HG02852 (cell line): Measurements from ENCODE around the gene PLA2R1.
"Not testable (repeated sequence)": the region's sequence is repeated elsewhere in the genome, so short reads cannot be mapped to it uniquely, and the experiment has no call there.

Experiments used
- ATAC-seq: cut with Tn5 transposase; IDR thresholded peaks from one replicate; pipeline ENCODE4 v1.9.1; 2021; ENCODE audit warnings: mild to moderate bottlenecking, moderate library complexity; ENCODE audit not compliant: unreplicated experiment

PLA2R1 gene

GRCh38 chr2:159984034-159984433, 78.4 kb downstream of the PLA2R1 start:
- ATAC-seq = no peak

DNA sequence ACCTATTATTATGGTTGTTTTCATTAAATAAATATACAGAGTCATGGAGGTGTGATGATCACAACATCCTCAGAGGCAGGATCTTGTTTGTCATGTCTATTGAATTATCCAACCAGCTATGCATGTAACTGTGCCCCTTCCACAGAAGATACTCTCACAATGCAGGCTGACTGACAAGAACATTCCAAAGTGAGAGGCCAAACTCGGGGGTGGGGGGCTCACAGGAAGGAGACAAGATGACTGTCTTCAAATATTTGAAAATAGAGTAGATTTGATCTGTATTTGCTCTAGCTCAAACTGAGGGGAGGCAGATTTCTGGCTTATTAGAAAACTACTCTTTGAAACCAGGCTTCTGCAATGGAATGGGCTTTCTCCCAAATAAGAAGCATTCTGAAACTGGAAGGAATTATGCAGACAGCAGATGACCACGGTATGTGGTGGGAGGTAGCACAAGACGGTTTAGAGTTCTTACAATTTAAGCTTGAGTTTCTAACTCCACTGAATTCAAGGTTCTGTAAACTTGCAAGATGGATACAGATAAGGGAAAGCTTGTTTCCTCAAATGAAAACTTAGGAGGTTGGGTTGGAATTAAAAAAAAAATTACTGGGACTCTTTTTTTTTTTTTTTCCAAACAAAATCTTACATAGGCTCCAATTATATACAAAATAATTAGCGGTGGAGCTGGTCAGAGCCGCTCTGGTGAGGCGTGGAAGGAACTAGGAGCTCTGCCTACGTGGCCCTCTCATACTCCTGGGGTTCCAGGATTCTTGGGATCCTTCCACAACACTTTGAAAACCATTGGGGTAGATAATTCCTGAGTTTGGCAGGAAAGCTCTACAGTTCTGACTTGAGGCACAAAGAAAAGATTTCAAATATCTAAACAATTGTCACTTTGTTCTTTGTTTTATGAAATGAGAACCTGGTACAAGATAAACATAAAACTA, 79.3 kb downstream of the PLA2R1 start:
- no peak for ATAC-seq

GRCh38 chr2:159982270-159982669, 80.1 kb downstream of the PLA2R1 start:
- no peak for ATAC-seq

DNA sequence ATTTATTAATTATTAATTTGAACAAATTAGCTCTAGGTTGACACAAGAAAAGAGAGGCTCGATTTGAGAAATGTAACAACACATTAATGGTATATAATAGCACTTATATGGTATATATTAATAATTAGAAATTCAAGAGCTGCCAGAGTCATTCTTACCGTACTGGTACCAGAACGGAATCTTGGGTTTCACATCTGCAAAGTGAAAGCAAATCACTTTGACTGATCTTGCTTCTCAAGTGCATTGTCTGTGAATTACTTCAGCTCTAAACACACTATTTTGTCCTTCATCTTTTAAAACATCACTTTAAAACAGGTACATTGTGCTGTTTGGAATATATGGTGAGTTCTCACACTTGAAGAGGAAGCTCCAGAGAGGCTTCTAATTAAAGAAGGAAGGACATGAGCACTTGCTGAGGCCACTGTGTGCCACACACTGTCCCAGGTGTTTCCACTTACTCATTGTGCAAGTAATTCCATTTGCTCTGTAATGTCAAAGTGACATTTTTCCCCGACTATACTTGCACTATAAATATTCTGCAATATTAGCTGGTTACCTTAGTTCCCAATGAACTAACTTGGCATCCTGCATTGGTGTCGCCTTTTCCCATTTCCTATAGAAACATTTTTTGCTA, 85.8 kb downstream of the PLA2R1 start:
- no peak for ATAC-seq

GRCh38 chr2:159973325-159973724, 89.1 kb downstream of the PLA2R1 start:
- ATAC-seq = no peak

DNA sequence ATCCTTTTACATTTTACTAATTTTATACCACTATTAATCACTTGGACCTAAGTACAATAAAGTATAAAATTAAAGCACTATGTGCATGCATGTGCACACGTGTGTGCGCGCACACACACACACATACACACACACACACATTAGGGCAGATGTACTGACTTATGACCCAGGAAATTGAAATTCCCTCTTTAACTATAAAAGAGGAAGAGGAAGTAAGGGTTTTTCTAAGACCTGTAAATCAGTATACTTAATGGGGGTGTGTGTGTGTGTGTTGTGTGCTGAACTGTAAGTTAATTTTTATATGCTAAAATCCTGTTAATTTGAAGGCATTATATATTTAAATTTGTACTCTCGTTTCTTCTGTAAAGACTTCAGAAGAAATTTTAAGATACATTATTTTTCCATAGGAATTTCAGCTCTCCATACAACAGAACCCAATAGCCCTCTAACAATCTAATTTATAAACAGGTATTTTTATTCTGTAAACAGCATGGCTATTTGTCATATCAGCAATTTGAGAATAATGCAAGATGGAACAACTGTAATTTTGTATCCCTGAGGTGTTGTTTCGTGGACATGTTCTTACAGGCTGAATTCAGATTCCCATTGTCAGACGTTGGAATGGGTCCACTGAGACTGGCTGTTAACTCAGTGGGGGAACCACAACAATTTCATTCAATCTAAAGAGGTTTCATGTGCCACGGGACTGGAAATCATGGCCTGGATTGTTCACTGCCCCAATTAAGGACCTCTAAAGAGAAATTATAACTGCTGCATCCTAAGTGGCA, 90.9 kb downstream of the PLA2R1 start:
- ATAC-seq = no peak

DNA sequence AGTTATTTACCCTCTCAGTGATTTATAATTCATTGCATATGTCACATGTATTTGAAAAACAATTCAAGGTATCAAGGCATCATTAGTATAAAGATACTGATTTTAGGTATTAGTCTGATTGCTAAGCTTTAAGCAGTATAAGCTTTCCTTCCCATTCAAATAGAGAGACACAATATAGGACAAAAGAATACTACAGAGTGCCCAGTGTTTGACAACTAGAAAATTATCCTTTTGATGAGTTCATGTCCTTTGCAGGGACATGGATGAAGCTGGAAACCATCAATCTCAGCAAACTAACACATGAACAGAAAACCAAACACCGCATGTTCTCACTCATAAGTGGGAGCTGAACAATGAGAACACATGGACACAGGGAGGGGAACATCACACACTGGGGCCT, 91.9 kb downstream of the PLA2R1 start:
- not testable (repeated sequence) for ATAC-seq

- peak; percentile 34 for ATAC-seq
Measured at GRCh38 chr2:159968279-159968900, 94.0 kb downstream of the PLA2R1 start.

DNA sequence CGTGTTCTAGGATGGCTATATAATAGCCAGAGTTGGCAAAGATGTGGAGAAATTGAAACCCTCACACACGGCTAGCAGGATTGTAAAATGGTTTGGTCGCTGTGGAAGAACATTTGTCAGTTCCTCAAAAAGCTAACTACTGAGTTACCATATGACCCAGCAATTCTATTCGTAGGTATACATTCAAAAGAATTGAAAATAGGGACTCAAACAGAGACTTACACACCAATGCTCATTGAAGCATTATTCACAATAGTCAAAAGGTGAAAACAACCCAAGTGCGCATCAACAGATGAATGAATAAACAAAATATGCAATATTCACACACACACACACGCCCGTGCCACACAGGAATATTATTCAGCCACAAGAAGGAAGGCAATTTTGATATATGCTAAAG, 98.7 kb downstream of the PLA2R1 start:
- peak; percentile 92 for ATAC-seq

DNA sequence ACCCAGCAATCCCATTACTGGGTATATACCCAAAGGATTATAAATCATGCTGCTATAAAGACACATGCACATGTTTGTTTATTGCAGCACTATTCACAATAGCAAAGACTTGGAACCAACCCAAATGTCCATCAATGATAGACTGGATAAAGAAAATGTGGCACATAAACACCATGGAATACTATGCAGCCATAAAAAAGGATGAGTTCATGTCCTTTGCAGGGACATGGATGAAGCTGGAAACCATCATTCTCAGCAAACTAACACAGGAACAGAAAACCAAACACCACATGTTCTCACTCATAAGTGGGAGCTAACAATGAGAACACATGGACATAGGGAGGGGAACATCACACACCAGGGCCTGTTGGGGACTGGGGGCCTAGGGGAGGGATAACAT, 99.9 kb downstream of the PLA2R1 start:
- ATAC-seq = not testable (repeated sequence)

DNA sequence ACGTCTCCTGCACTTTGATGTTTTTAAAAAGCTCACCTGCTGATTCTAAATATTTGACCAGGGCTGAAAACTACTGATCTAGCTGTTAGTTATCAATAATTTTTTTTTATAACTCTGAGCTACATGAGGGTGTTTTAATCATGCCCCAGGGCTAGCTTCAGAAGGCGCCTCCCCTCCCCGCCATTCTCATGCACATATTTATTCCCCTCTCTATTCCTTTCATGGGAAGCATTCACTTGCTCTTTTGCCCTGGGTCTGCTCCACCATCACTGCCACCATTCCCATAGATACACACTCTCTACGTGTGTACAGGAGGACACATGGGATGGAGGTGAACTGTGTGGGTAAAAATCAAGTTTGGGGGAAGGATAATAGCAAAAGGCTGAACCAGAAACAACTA, 101.0 kb downstream of the PLA2R1 start:
- no peak for ATAC-seq

GRCh38 chr2:159961037-159961436, 101.4 kb downstream of the PLA2R1 start:
- no peak for ATAC-seq

GRCh38 chr2:159960414-159960813, 102.0 kb downstream of the PLA2R1 start:
- no peak for ATAC-seq

DNA sequence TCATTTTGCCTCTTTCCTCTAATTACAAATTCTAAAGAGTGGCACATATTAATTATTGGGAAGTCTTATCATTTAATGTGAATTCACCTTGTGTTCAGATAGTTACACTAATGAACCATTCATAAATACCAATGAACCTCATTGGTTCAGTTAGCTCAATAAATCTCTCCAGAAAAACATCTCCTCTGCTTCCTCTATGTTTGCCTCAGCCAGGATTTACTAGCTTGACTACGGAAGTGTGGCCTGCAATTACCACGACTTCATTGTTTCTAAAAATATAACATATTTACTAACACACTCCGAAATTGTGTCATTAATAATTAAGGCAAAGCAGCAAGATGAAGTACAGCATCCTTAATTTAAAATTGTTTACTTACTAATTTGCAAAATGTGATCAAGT, 103.3 kb downstream of the PLA2R1 start:
- ATAC-seq = no peak

DNA sequence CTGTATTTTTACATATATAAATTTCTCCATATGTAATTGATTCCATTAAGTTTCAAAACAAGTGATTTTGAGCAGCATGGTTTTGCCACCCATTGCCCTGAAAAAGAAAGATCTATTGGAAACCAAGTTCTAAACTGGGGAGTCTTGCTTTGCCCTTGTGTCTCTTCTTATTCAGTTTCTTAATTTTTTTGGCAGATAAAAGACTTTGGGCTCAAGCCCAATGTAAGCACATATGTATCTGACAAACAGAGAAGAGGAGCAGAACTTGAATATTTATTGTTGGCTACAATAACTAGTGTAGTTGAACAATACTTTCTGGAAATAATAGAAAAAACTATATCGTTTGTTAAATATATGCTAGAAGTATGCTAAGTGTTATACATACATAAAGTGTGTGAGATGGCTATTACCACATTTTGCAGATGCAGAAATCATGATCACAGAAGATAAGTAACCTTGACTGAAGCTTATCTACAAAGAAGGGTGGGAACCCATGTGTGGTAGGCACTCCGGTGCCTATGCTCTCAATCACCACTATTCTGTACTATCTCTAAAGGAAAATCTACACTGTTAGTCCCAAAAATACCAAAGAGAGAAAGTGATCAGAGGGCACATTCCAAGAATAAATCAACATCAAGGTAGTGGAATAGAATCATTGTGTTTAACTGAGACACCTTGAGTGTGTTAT, 109.1 kb downstream of the PLA2R1 start:
- ATAC-seq = no peak

GRCh38 chr2:159946326-159946999, 116.0 kb downstream of the PLA2R1 start:
- ATAC-seq = no peak

- no peak for ATAC-seq
Measured at GRCh38 chr2:159944874-159945273, 117.5 kb downstream of the PLA2R1 start.

DNA sequence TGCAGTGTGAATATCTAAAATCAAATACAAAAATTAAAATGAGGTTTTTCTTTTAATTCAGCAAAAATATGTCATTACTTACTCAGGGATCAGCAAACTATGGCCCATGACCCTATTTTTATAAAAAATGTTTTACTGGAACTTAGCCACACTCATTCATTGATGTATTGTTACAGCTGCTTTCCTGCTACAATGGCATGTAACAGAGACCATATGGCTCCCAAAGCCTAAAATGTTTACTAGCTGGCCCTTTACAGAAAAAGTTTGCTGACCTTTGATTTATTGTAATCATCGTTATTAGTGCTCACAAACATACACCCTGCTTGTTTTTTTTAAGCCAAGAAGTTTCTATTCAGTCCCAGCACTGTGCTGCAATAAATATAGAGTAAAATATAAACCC, 120.3 kb downstream of the PLA2R1 start:
- ATAC-seq = no peak

DNA sequence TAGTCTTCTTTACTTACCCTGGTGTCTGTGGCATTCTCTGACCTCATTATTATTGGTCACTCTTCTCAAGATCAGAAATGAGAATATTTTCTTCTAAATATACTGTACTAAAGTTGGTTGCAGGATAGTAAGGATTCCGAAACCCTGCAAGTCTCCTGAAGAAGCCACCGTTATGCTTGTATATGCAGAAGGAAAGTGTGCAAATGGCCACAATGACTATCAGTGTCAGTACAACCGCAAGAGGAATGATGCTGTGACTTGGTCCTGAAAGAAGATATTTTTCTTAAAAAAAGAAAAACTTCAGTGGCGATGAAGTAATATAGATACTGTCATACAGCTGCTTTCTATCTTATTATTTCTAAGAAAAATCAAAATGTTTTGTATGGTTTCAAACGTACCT, 120.7 kb downstream of the PLA2R1 start:
- no peak for ATAC-seq

DNA sequence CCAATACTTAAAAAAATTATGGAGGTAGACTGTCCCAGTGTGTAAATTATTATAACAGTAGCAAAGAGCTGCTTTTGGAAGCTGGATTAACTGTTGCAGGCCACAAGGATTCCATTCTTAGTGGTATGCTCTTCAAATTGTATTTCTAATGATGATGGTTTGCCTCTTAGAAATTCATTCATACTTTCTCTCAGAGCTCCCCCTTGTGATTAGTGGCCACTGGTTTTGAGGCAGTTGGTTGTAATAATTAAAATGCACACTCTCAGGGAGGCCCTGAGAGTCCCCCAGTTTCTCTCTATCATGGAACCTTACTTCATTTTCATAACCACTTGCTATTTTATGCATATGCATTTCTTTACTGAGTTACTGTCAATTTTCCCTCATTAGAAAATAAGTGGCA, 122.5 kb downstream of the PLA2R1 start:
- peak; percentile 73 for ATAC-seq
